NCI-H2107 treated with DMSO at 0.1 percent for 48 hours (cell line): ENCODE measurements around the gene ATP5ME.
A peak's percentile ranks its signal among the peaks of the same experiment; 100 is the strongest.
"Not testable (repeated sequence)": the region's sequence is repeated elsewhere in the genome, so short reads cannot be mapped to it uniquely, and the experiment has no call there.

ENCODE experiments used
- DNase-seq: peaks from one replicate; lab custom pipeline; 2025; ENCODE audit not compliant: unreplicated experiment; lab: John Stamatoyannopoulos, UW

Gene ATP5ME

DNA sequence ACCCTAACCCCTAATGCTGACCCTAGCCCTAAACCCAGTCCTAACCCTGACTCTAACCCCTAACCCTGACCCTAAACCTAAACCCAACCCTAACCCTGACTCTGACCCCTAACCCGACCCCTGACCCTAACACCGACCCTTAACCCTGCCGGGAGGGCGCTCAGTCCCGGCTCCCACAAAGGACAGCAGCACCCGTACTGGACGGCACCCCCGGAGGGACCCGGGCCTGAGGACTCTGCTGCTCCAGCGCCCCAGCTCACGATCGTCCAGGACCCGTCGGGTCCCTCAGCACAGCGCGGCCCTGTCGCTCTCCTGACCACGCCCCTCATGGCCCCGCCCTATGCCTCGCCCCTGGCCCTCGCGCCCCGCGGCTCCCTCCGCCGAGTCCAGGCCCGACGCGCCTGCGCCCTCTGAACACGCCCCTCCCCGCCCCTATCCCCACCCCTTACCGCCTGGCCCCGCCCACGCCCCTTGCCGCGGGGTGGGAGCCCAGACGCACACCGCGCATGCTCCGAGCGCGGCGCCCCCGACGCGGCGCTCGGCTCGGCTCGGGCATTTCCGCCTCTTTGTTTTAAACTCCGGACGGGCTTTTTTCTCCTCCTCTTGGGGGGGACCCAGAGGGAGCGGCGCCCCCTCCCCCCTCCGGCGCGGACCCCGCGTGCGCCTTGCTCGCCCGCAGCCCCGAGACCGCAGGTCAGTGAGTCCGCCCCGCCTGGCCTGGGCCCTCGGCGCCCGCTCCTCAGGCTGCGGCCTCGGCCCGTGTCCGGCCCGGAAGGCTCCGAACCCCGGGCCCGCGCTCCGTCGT is 31.4 kb upstream of the ATP5ME start, which contains the start of gene PCGF3:
PCGF3 (plus strand) TSS at position 555 of the 805 bp plus-strand sequence. CDS start 27,849 bp downstream, outside the sequence.
- peak; percentile 21 for DNase-seq

DNA sequence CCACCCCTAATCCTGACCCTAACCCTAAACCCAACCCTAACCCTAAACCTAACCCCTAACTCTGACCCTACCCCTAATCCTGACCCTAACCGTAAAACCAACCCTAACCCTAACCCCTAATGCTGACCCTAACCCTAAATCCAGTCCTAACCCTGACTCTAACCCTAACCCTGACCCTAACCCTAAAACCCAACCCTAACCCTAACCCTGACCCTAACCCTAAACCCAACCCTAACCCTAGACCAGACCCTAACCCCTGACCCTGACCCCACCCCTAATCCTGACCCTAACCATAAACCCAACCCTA is 30.8 kb upstream of the ATP5ME start:
- DNase-seq, result no peak

DNA sequence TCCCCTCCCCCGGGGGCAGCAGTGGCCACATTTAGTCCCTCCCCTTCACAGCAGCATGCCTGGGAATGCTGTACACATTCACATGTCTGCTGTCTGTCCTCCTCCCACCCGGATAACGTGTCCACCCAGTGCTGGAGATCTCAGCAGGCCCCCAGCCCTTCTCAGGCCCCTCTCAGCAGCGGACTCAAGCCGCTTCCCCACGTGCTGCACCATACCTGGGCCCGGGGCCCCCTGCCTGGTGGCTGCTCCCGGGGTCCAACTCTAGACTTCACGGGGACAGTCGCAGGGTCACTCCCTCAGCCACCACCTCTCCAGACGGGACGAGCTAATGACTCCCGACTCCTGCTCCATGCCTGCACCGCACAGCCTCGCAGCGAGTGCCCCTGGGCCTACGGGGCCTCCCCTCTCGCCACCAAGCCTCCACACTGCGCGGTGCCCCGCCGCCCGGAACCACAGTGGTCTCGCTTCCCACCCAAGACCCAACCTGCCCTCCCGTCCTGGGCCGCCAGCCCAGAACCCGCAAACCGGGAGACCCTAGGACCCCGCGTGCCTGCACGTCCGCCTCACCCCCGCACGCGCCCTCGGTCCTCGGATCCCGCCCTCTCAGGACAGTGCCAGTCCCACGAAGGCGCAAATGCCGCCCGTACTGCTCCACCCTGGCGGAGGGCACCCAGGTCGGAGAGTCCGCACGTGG is 30.3 kb upstream of the ATP5ME start:
- DNase-seq, result no peak

DNA sequence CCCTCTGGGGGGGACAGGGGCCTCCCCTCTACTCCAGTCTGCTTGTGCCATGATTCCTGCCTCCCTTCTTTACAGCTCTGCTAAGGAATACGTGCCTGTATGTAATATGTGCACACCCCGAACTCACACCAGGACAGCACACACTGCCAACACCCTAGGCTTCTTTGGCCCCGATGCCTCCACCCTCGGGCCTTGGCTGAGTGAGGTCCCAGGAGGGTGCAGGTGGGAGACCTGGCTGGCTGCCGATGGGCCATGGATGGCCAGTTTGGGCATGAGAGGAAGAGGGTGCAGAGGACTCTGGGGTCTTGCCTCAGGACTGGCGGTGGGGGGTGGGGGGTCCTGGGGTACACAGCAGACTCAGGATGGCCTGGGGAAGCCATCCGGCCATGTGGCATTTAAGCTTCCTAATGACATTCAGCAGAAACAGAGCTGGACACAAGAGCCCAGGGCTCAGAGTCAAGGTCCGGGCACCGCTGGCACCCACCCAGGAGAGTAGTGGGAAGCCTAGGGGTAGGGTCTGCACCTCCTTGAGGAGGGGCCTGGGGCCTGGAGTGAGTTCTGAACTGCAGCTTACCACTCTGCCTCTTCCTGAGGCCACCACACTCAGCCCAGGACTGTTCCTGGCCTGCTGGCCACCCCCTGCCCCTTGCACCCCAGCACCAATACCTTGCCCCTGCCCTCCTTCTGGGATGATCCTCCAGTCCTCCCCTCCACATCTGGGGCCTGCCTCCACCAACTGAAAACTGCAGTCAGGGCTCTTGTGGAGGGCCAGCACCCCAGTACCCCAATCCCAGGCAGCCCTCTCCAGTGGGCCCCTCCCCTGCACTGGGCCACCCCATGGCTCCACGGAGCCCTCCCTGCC is 29.5 kb upstream of the ATP5ME start:
- DNase-seq, result no peak

DNA sequence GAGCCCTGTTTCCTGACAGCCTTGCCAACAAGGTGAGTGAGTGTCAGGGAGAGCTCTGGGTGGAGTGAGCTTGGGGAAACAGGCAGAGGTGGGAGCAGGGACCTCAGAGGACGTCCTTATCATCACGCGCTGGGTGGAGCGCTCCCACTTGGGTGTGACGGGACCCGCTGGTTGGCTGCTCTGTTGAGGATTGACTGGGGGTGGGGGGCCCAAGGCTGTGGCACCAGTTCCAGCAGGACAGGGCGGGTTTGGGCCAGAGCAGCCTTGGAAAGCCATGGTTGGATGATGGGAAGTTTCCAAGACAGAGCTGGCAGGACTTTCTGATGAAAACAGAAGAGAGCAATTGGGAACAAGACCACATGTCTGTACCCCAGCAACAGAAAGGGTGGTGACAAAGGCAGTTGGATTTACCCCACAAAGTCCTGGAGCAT is 28.6 kb upstream of the ATP5ME start:
- no peak for DNase-seq

DNA sequence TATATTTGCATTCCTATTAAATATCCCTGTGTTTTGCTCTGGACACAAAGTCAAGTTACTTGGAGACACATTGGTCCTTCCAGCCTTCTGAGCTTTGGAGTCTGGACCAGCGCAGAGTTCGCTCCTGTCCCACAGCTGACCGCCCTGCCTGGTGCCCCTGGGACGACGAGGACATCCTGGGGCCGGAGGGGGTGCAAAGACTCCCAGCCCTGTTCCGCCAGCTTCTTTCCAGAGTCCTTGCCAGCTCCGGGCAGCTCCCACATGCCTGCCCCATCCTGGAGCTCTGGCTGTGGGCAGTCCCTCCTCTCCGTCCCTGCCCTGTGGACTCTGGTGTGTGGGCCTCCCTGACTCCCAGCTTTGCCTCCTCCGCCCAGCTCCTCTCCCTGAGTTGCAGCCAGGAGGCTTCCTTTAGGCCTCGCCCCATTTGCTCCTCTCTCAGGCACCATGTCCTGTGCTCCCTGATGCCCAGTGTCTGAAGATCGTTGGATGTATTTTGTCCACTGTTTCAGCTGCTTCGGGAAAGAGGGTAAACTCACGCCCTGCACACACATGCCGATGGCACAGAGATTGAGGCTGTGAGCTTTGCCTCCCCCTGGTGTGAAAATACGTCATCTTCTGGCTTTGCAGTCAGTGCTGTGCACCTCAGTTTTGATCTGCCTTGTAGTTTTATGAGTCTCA is 26.6 kb upstream of the ATP5ME start:
- DNase-seq, result no peak

DNA sequence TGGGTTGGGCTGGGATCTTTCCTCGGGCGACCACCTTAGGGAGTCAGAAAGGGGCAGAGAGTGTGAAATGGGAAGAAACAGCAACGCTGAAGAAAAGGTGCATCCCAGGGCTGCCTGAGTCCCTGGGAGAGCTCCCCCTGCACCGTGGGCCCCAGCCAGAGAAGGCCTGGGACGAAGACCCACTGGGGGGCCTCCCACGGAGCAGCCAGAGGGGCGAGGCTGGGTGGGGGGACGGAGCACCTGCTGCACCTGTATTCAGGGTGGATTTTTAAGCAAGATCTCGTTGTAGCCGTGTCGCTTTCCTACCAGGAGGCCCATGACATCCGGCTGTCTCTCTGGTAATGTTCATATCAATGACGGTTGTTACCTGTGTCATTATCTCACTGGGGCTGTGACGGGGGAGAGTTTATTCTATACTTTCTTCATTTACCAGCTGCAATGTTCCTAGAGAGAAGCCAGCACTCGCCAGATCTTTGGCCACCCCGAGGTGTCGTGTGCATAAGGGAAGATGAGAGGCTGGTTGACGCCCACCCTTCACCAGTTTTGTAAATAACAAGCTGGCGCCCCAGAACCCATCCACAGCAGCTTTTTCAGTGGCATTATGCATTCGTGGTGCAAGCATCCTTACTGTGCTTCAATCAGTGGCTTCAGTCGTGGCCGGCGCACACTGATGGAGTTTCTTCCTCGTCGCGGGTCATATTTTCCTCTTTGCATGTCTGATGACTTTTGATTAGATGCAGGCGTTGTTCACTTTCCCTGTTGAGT is 25.9 kb upstream of the ATP5ME start:
- no peak for DNase-seq

DNA sequence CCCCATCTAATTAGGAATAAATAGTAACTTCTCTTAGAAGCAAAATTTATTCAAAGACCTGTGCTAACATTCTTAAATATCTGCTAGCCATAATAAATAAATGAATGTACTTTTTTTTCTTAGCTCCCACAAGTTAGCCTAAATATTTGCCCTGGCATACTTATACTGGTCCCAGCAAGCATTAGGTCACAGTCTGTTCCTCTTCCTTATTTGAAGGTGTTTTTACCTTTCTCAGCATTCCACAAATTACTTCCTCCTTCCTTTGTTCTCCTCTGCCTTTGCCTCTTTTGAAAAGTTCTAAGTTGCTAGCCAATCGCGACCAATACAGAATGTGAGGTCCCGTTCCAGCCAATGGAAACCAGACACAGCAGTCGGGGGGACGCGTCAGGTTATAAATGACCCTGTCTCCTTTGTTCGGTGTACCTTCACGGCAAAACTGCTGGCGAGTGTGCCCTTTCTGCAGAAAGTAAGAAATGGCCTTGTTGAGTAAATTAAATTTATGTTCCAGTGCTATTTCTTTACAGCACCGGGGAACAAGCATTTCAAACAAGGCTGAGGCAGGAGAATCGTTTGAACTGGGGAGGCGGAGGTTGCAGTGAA is 20.4 kb upstream of the ATP5ME start:
- not testable (repeated sequence) for DNase-seq

DNA sequence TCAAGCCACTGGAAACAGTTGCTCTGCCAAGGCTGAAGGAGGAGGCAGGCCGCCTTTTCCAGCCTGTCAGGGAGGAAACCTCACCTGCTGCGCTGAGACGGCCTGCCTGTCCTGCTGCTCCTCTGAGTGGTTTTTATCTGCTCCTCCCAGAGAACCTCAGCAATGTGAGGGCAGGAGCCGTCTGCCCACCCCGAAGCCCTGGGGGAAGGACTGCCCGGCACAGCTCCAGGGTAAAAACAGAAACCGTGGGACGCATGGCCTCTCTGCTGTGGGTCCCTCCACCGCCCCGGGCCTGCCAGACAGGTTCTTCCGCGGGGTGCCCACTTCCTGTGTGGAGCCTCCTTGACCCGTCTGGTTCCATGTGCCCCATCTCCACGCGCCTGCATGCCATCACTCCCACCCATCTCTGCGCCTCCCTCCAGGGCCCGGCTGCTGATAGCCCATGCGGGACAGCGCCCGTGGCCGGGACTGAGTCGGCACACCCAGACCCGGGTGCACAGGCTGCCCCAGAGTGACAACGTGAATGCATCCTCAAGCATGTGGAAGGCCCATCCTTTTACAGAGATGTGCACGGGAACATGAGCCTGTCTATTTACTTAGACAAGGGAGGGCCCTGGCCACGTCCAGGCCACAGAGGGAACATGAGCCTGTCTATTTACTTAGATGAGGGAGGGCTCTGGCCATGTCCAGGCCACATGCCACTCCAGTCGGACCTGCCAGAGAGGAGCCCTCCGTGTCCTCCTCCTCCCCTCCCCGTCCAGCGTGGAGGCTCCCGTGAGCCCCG is 18.9 kb upstream of the ATP5ME start:
- no peak for DNase-seq

DNA sequence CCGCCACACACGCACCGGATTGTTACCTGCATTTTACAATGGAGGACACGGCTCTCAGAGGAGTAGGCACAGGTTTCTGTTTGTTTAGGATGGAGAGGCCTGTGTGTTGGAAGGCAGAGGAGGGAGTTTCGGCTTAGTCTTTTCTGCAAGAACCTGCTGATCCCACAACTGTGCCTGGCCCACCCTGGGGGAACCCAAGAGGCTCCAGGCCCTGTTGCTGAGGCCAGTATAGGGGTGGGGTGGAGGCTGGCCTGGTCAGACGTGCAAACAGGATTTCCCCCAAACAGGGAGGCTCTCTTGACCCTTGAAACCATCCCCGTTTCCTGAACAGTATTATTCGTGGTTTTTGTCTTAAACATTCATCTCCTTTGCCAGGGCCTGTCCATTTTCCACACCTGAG is 15.6 kb upstream of the ATP5ME start:
- no peak for DNase-seq

DNA sequence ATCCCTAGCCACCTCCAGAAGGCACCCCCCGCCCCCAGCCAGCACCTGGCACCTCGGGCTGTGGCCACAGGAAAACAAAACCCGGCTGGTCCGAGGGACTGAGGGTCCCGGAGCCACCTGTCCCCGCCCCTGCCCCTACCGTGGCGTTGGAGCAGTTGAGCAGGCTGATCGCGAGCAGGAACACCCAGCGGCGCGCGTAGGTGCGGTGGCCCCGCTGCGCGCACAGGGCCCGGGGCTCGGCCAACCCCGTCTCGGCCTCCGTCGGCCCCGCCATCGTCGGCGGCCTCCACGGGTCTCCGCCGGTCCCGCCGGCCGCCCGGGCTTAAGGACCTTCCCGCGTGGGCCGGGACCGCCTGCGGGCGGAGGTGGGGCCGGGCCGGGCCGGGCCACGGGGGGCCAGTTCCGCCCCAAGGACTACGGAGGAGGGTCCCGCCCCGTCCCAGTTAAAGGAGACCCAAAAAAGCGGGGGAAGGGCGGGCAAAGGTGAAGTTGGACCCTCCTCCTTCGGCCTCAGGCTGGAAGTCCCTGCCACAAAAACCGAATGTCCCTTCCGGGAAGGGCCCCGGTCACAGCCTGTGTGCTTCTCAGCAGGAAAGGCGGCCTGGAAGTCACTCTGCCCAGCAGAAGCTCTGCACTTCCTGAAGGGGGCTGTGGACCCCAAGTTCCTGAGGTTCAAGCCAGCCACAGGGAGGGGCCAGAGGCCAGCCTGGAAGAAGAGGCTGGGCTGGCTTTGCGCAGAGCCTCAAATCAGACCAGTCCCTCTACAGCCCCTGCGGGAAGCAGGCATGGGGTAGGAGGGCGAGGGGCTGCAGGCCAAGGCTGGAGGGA is 15.0 kb upstream of the ATP5ME start, which contains the start of gene SLC49A3:
SLC49A3 (minus strand) TSS at position 298 of the 828 bp plus-strand sequence; CDS start at position 274, 24 bp downstream.
- no peak for DNase-seq

DNA sequence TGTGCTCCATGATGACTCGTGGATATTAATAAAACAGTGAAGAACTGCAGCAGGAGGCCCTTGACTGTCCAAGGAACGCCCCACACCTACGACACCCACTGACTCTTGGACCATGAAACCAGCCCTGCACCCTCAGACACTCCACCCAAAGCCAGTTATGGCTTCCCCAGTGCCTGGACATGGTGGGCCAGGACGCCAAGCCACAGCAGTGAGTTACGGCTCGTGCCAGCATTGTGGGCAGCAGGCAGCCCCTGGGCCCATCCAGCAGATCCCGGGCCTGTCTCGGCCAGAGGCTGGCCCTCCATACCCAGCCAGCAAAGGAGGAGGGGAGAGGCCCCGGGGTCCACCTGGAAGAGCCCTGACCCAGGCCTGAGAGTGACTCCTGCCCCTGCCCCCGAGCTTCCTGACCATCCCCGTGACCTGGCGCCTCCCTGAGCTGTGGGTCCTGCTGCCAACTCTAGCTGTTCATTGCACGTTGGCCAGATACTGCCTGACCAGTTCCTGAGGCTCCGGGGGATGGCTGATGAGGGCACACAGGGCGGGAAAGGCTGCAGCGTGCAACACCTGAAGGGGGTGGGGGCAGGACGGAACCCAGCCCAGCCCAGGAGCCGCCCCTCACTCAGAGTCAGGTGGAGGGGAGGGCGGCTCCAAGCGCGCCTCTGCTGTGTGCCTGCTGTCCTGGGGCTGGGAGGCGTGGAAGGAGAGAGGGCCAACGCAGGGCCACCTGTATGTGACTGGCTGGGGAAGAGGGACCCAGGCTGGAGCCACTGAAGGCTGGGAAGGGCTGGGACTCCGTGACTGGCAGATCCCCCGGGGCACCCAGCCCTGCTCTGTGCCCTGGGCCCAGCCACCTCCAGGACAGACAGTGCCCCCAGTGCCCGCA is 14.1 kb upstream of the ATP5ME start:
- DNase-seq, result no peak

DNA sequence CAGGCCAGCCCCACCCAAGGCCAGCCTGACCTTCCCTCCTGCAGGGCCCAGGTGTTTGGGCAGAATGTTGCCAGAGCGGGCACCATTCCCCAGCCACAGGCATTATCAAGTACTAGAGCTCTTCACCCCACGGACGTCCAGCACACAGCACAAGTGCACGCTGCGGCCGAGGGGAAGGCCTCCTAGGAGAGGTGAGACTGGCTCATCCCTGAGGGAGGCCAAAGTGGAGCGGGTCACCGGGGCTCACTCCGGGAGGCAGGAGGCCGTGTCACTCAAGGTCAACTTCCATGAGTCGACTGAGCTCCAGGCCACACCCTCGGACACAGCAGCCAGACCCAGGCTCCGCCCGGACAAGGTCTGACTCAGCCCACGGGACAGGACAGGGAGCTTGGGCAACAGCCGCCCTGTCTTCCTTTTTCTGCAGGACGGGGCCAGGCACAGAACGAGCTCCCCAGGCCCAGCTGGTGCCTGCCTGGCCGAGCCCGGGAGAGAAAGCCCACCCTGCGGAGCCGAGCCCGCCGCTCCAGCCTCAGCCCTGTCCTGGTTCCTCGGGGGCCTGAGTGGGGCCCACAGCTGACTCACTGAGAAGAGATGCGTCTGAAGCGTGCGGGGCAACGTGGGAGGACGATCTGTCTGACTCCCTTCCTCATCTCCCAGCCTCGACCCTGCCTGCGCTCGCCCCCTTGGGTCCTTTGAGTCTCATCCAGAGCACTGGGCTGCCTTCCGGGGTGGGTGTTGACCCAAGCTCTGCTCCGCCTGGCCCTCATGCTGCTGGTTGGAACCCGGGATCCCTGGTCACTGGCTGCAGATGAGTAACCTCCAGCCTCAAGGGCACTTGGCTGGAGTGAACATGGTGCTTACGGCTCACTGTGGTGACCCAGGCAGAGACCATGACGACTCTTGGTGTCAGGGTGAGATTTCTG is 13.2 kb upstream of the ATP5ME start:
- no peak for DNase-seq

DNA sequence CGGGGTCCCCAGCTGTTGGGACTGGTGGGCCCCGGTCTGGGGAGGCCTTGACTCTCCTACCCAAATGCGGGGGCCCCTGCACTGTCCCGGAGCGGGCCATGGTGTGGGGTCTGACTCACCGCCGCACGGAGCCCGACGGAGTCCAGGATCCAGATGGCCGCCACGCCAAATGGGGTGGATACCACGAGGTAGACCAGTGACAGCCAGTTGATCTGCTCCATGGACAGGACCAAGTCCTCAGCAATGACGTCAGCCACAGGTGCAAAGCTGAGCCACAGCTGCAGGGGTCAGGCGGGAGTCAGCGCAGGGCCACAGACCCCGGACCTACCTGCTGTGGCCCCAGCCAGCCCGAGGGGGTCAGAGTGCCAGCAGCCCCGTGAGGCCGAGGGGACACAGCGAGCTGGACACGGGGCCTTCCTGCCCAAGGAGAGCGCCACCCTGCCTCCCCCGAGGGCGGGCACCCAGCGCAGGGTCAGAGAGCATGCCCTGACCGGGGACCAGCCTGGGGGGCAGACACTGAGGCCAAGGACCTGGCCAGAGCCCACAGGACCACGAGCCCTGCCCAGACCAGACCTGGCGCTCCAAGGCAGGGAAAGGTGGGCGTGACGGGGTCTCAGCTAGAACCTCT is 12.5 kb upstream of the ATP5ME start:
- DNase-seq, result no peak

DNA sequence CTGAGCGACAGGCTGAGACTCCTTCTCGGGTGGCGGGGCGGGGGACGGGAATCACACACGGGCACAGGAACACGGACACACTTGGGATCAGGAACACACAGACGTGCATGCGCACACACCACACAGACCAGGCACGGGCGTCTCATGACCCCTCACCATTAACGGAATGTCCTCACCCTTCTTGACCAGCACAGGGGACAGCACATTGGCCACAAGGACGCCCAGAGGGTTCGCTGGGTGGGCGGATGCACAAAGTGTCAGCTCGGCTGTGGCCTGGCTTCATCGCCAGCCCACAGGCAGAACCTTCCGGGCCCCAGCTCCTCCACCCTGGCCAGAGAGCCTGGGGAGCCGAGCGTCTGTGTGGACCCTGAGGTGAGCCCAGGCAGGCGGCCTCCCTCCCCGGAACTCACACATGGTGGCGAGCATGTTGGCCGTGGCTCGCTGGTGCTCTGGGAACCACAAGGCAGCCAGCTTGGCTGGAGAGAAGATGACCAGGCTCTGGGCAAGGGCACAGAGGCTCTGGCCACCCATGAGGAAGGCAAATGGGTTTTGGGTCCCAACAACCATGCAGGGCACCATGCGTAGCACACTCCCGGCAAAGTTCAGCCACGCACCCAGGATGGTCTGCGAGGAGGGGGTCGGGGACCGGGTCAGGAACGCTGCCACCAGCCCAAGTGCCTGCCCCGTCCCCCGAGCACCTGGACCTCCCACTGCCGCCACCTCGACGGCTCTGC is 11.8 kb upstream of the ATP5ME start:
- DNase-seq, result no peak
